Measurements from ENCODE around the gene TCERG1L. TPM values are rescaled to one million over a fixed set of nuclear protein-coding genes. Genes with fewer than 3 reads are reported as not detected.

TCERG1L gene
- total RNA-seq, 1 experiment from 2014 or later: 1.5 TPM

DNA sequence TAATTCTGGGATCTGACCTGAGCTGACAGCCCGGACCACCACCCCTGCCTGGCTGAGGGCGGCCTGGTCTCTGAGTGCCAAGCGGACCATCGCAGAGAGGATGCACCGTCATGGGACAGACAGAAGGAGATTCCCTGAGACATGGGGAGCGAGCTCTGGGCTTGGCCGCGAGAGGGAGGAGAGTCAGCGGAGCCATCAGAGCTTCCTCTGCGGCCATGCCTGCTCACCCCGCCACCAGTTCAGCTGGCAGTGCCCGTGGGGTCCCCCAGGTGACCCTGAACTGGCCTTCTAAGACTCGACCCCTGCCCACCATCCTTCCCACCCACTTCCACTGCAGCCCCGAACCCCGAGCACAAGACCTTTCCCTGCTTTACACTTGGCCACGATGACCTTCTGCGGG, 152.8 kb downstream of the TCERG1L start:
- POLR2A ChIA-PET: no interaction called here
- H3K4me1 Mint-ChIP-seq: no peaks in the 10 kb centered on the region
- no peak for ATAC-seq

More for the DNA sequence above, 152.8 kb downstream of the TCERG1L start:
- CTCF ChIA-PET: no interaction called here
- Mint-ChIP-seq H3K9me3 (peaks cover 57% of the 10 kb centered on the region), H3K27me3 (ENCODE audit: low read depth) (peaks cover 7% of the 10 kb centered on the region), H3K4me3 (no peak overlapping the region), H3K27ac (no peak overlapping the region), H3K36me3 (peaks cover 66% of the 10 kb centered on the region)
- TF ChIP-seq ZBTB21 (CRISPR knock-in tag; IDR thresholded peaks at IDR 0.05; ENCODE audit: borderline replicate concordance) (no peak), GABPB1 (CRISPR knock-in tag; IDR thresholded peaks at IDR 0.05) (no peak), EMX1 (CRISPR knock-in tag; IDR thresholded peaks at IDR 0.05) (no peak), KAT7 (CRISPR knock-in tag; IDR thresholded peaks at IDR 0.05; ENCODE audit: borderline replicate concordance) (no peak), MYBL2 (CRISPR knock-in tag; IDR thresholded peaks at IDR 0.05) (no peak), JAZF1 (CRISPR knock-in tag; IDR thresholded peaks at IDR 0.05) (no peak), NFATC4 (CRISPR knock-in tag; IDR thresholded peaks at IDR 0.05) (no peak), RORB (CRISPR knock-in tag; IDR thresholded peaks at IDR 0.05) (no peak), ZNF281 (CRISPR knock-in tag; IDR thresholded peaks at IDR 0.05) (no peak), CTCF (IDR thresholded peaks at IDR 0.05) (no peak), E2F5 (CRISPR knock-in tag; IDR thresholded peaks at IDR 0.05) (no peak), ZNF219 (CRISPR knock-in tag; IDR thresholded peaks at IDR 0.05; ENCODE audit: borderline replicate concordance) (no peak), MLX (CRISPR knock-in tag; IDR thresholded peaks at IDR 0.05) (no peak), IRF2 (CRISPR knock-in tag; IDR thresholded peaks at IDR 0.05; ENCODE audit: borderline replicate concordance, low read depth) (no peak), RELA (CRISPR knock-in tag; IDR thresholded peaks at IDR 0.05; ENCODE audit: borderline replicate concordance) (no peak), ZNF532 (CRISPR knock-in tag; IDR thresholded peaks at IDR 0.05; ENCODE audit: borderline replicate concordance) (no peak)
- TF ChIP-seq, protein P1, sequence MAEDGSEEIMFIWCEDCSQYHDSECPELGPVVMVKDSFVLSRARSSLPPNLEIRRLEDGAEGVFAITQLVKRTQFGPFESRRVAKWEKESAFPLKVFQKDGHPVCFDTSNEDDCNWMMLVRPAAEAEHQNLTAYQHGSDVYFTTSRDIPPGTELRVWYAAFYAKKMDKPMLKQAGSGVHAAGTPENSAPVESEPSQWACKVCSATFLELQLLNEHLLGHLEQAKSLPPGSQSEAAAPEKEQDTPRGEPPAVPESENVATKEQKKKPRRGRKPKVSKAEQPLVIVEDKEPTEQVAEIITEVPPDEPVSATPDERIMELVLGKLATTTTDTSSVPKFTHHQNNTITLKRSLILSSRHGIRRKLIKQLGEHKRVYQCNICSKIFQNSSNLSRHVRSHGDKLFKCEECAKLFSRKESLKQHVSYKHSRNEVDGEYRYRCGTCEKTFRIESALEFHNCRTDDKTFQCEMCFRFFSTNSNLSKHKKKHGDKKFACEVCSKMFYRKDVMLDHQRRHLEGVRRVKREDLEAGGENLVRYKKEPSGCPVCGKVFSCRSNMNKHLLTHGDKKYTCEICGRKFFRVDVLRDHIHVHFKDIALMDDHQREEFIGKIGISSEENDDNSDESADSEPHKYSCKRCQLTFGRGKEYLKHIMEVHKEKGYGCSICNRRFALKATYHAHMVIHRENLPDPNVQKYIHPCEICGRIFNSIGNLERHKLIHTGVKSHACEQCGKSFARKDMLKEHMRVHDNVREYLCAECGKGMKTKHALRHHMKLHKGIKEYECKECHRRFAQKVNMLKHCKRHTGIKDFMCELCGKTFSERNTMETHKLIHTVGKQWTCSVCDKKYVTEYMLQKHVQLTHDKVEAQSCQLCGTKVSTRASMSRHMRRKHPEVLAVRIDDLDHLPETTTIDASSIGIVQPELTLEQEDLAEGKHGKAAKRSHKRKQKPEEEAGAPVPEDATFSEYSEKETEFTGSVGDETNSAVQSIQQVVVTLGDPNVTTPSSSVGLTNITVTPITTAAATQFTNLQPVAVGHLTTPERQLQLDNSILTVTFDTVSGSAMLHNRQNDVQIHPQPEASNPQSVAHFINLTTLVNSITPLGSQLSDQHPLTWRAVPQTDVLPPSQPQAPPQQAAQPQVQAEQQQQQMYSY (CRISPR knock-in tag; IDR thresholded peaks at IDR 0.05): no peak
- DNase-seq (ENCODE audit: low spot score): no peak

All from WTC11 (cell line).